Stimulated activated naive CD8-positive, alpha-beta T cell treated with anti-CD3 and anti-CD28 coated beads, Interleukin-15, amount 100 ng/mL, for 72 hours (primary cell): ENCODE measurements around the gene ERG28.
A peak's percentile ranks its signal among the peaks of the same experiment; 100 is the strongest.

Experiments
- ATAC-seq: fragments of 150-1000 bp; cut with Tn5 transposase; 2 replicates; pipeline ENCODE4 v1.10.0; 2021; ENCODE audit warnings: mild to moderate bottlenecking, moderate library complexity
- DNase-seq, 2 donors: peaks; one replicate each; pipeline ENCODE4 v3.0.0; 2021 to 2022
- H3K27ac Mint-ChIP-seq, 2 donors: one replicate each; pipeline ENCODE4 v1.8.0; 2022; ENCODE audit warnings: mild to moderate bottlenecking in 2 of 2, mixed read lengths in 2 of 2, moderate library complexity in 2 of 2
- H3K27me3 Mint-ChIP-seq: one replicate; pipeline ENCODE4 v1.8.0; 2022; ENCODE audit warnings: mixed read lengths
- H3K4me1 Mint-ChIP-seq: one replicate; pipeline ENCODE4 v1.8.0; 2022; ENCODE audit warnings: mild to moderate bottlenecking, mixed read lengths
- H3K4me3 Mint-ChIP-seq, 2 donors: one replicate each; pipeline ENCODE4 v1.8.0; 2022; ENCODE audit warnings: mild to moderate bottlenecking in 2 of 2, mixed read lengths in 2 of 2, moderate library complexity in 1 of 2
- H3K9me3 Mint-ChIP-seq, 2 donors: one replicate each; pipeline ENCODE4 v1.8.0; 2022; ENCODE audit warnings: mixed read lengths in 2 of 2

Gene ERG28

GRCh38 chr14:75673345-75674035, 12.8 kb upstream of the ERG28 start:
- peak overlapping the region in 1 of 2 donors; percentile 95 for H3K27ac Mint-ChIP-seq
- H3K27me3 Mint-ChIP-seq = no peaks in the 10 kb centered on the region
- H3K9me3 Mint-ChIP-seq = no peaks in the 10 kb centered on the region
- H3K4me1 Mint-ChIP-seq = peaks cover 27% of the 10 kb centered on the region
- no peak for DNase-seq
- no peak overlapping the region for H3K4me3 Mint-ChIP-seq
- peak; percentile 84 for ATAC-seq

GRCh38 chr14:75672605-75673192, 12.0 kb upstream of the ERG28 start:
- Mint-ChIP-seq H3K4me3 (no peak overlapping the region), H3K27ac (no peak overlapping the region), H3K4me1 (peaks cover 32% of the 10 kb centered on the region), H3K9me3 (no peaks in the 10 kb centered on the region), H3K27me3 (no peaks in the 10 kb centered on the region)
- ATAC-seq = no peak
- DNase-seq = no peak

- Mint-ChIP-seq H3K4me3 (no peak overlapping the region), H3K27ac (no peak overlapping the region), H3K4me1 (peaks cover 5% of the 10 kb centered on the region), H3K9me3 (no peaks in the 10 kb centered on the region), H3K27me3 (no peaks in the 10 kb centered on the region)
- ATAC-seq (no peak), DNase-seq (no peak)
These were observed 6.6 kb upstream of the ERG28 start for GRCh38 chr14:75667099-75667765.

DNA sequence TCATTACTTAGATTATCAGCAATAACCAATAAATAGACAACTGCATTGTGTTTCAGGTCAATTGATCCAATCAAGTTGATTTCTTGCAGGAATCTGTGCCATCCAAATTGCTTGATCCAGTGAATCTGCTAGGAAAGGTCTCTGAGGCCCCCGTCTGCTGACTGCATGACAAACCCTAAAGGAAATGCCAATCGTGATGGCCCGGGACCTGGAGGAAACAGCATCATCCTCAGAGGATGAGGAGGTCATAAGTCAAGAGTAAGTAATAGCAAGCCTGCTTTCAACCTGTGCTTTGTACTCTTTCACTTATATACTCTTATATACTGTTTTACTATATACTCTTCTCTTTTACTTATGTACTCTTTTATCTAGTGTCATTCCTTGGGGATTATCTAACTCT, 2.3 kb upstream of the ERG28 start:
- H3K4me1 Mint-ChIP-seq = peaks cover 23% of the 10 kb centered on the region
- no peaks in the 10 kb centered on the region for H3K27me3 Mint-ChIP-seq
- DNase-seq (no peak), ATAC-seq (no peak)
- no peak overlapping the region for H3K4me3 Mint-ChIP-seq
- H3K9me3 Mint-ChIP-seq = no peaks in the 10 kb centered on the region
- no peak overlapping the region for H3K27ac Mint-ChIP-seq

DNA sequence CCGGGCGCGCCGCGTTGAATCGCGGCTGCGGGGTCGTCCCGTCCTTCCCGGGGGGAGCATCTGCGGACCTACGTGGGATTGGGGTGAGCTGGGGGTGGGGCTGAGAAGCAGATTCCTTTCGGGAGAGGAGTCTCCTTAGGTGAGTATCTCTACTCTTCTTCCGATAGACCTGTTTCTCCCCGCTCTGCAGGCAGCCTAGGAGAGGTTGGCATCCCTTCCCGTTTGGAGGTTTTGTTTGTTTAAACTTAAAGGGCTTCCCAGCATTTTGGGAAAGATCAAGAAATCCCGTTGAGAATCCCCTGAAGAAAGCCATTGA, 781 bp upstream of the ERG28 start:
- peak overlapping the region; percentile 94 to 95 for H3K27ac Mint-ChIP-seq

GRCh38 chr14:75660238-75660629, 442 bp downstream of the ERG28 start:
- ATAC-seq (no peak), DNase-seq (no peak)
- H3K4me3 Mint-ChIP-seq = peak overlapping the region; percentile 88 to 96
- H3K4me1 Mint-ChIP-seq = peaks cover 21% of the 10 kb centered on the region
- peak overlapping the region; percentile 94 to 95 for H3K27ac Mint-ChIP-seq
- H3K27me3 Mint-ChIP-seq = no peaks in the 10 kb centered on the region
- H3K9me3 Mint-ChIP-seq = no peaks in the 10 kb centered on the region

More for the DNA sequence above, 781 bp upstream of the ERG28 start:
- Mint-ChIP-seq H3K27me3 (no peaks in the 10 kb centered on the region), H3K4me3 (peak overlapping the region; percentile 88 to 96), H3K4me1 (peaks cover 21% of the 10 kb centered on the region), H3K9me3 (no peaks in the 10 kb centered on the region)
- ATAC-seq = no peak
- DNase-seq = no peak

- Mint-ChIP-seq H3K4me3 (no peak overlapping the region), H3K9me3 (no peaks in the 10 kb centered on the region), H3K27me3 (no peaks in the 10 kb centered on the region), H3K27ac (no peak overlapping the region), H3K4me1 (peaks cover 21% of the 10 kb centered on the region)
- no peak for DNase-seq
- ATAC-seq = no peak
These were observed 1.7 kb downstream of the ERG28 start for GRCh38 chr14:75658957-75659356.

DNA sequence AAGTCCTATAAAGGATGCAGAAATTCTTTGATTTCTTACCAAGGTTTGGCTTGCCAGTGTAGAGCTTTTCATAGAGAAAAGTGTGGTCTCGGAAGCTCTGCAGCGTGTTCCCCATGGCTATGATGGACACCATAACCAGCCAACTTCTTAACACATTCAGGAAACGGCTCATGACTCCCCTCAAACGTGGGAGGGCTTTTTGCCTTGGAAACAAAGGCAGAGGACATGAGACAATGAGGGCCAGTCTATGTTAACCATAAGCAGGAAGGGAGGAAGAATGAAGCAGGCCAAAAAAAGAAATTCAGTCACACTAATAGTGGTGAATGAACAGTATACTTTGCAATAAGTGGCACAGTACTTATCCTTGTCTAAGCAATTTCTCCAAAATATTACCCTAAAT, 3.3 kb downstream of the ERG28 start:
- peaks cover 21% of the 10 kb centered on the region for H3K4me1 Mint-ChIP-seq
- no peak overlapping the region for H3K4me3 Mint-ChIP-seq
- no peaks in the 10 kb centered on the region for H3K27me3 Mint-ChIP-seq
- DNase-seq (no peak), ATAC-seq (no peak)
- H3K27ac Mint-ChIP-seq = peak overlapping the region in 1 of 2 donors; percentile 6
- H3K9me3 Mint-ChIP-seq = no peaks in the 10 kb centered on the region

GRCh38 chr14:75655235-75655634, 5.4 kb downstream of the ERG28 start:
- peaks cover 14% of the 10 kb centered on the region for H3K4me1 Mint-ChIP-seq
- no peak for DNase-seq
- H3K27me3 Mint-ChIP-seq = no peaks in the 10 kb centered on the region
- H3K9me3 Mint-ChIP-seq = no peaks in the 10 kb centered on the region
- H3K27ac Mint-ChIP-seq = no peak overlapping the region
- no peak overlapping the region for H3K4me3 Mint-ChIP-seq
- no peak for ATAC-seq

DNA sequence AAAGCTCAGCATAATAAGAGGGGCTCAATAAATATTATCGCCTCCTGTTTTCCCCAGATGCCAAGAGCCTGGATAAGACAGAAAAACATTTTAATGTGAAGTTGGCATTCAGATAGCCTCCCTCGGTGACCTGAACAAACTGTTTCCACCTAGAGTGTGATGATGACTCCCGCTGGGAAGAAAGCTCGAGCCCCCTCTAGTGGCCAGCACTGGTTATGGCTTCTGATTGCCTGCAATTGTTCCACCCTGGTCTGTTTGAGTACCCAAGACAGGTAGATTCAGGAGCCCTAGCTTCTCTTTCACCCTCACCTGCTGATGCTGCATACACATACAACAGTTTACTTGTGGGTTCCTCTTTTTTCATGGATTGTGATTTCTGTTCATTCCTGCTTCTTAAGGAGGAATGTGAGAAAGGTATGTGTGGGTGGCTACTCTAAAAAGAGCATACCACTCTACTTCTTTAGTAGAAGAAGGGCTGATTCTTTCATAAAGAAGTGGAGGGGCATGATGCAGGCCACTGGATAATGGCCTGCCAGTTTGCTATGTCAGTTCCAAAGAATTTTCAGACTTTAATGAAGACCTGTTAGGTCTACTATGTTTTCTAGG, 6.4 kb downstream of the ERG28 start:
- peak overlapping the region in 1 of 2 donors; percentile 27 for H3K27ac Mint-ChIP-seq
- no peaks in the 10 kb centered on the region for H3K9me3 Mint-ChIP-seq
- DNase-seq (peak; percentile 74 to 76), ATAC-seq (peak; percentile 90)
- H3K4me3 Mint-ChIP-seq = no peak overlapping the region
- no peaks in the 10 kb centered on the region for H3K27me3 Mint-ChIP-seq
- H3K4me1 Mint-ChIP-seq = peaks cover 5% of the 10 kb centered on the region

GRCh38 chr14:75653563-75653962, 7.1 kb downstream of the ERG28 start:
- no peak for DNase-seq
- no peak overlapping the region for H3K27ac Mint-ChIP-seq
- no peak overlapping the region for H3K4me3 Mint-ChIP-seq
- peaks cover 1% of the 10 kb centered on the region for H3K4me1 Mint-ChIP-seq
- no peaks in the 10 kb centered on the region for H3K9me3 Mint-ChIP-seq
- H3K27me3 Mint-ChIP-seq = no peaks in the 10 kb centered on the region
- ATAC-seq = no peak

- Mint-ChIP-seq H3K4me1 (no peaks in the 10 kb centered on the region), H3K27ac (peak overlapping the region in 1 of 2 donors; percentile 16), H3K27me3 (no peaks in the 10 kb centered on the region), H3K4me3 (no peak overlapping the region), H3K9me3 (no peaks in the 10 kb centered on the region)
- DNase-seq = no peak
- ATAC-seq = no peak
These were observed 10.2 kb downstream of the ERG28 start for GRCh38 chr14:75650253-75651058.

- no peak for DNase-seq
- Mint-ChIP-seq H3K4me1 (no peaks in the 10 kb centered on the region), H3K27ac (peak overlapping the region; percentile 8 to 79), H3K9me3 (no peaks in the 10 kb centered on the region), H3K4me3 (no peak overlapping the region), H3K27me3 (no peaks in the 10 kb centered on the region)
- ATAC-seq = no peak
These were observed 10.9 kb downstream of the ERG28 start for GRCh38 chr14:75649773-75650172.

- ATAC-seq (no peak), DNase-seq (no peak)
- Mint-ChIP-seq H3K4me3 (no peak overlapping the region), H3K4me1 (no peaks in the 10 kb centered on the region), H3K27ac (no peak overlapping the region), H3K27me3 (no peaks in the 10 kb centered on the region), H3K9me3 (no peaks in the 10 kb centered on the region)
These were observed 11.3 kb downstream of the ERG28 start for GRCh38 chr14:75649337-75649736.

DNA sequence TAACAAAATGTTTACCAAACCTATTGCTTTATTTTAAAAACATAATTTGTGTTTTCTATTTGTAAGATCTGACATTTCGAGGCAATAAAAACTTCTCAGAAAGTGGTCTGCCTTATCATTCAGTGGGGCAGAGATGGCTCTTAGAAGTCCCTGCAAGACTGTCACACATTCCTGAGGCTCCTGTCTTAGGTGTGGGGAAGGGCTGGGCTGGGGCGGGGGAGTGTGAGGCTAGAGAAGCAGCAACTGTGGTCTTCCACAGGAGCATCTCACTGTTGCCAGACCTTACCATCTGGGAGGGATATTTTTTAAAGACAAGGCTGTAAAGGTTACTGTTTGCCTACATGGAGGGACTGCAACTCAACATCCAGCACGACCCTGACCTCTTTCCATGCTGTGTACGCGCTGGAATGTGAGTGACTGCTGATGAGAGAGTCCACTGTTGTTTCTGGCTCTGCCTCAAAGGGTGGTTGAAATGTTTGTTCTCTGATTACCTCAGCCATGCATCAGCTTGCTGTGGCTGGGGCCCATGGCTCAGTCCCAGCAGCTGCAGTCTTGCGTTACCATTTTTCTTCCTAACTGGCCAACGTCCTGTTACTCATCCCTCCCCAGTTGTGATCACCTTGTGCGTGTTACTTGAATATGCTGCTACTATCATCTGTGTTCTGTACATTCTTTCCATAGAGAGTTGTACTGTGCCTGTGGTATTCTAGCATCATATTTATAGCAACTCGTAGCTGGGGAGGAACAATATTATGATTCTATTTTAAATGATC, 12.4 kb downstream of the ERG28 start:
- H3K27me3 Mint-ChIP-seq = no peaks in the 10 kb centered on the region
- ATAC-seq (no peak), DNase-seq (no peak)
- no peaks in the 10 kb centered on the region for H3K9me3 Mint-ChIP-seq
- peak overlapping the region in 1 of 2 donors; percentile 0 for H3K27ac Mint-ChIP-seq
- H3K4me1 Mint-ChIP-seq = no peaks in the 10 kb centered on the region
- H3K4me3 Mint-ChIP-seq = no peak overlapping the region
